Measurements from ENCODE around the gene DCLK3. TPM values are rescaled to one million over a fixed set of nuclear protein-coding genes. Genes with fewer than 3 reads are reported as not detected.

The DCLK3 gene
- total RNA-seq, 1 donor from 2014 or later: not detected

GRCh38 chr3:36698314-36698713, 66.0 kb downstream of the DCLK3 start:
- TF ChIP-seq CTCF (IDR thresholded peaks at IDR 0.05): no peak
- Histone ChIP-seq H3K27me3 (no peaks in the 10 kb centered on the region), H3K27ac (no peak overlapping the region), H3K4me1 (no peaks in the 10 kb centered on the region), H3K9me3 (no peaks in the 10 kb centered on the region), H3K36me3 (no peaks in the 10 kb centered on the region), H3K4me3 (no peak overlapping the region)
- intact Hi-C loops (cut with DNase I): no loop called here
- no peak for DNase-seq (ENCODE audit: low spot score in 2 of 2)

GRCh38 chr3:36697229-36698001, 66.9 kb downstream of the DCLK3 start:
- no peak overlapping the region for H3K4me3 ChIP-seq
- no peaks in the 10 kb centered on the region for H3K27me3 ChIP-seq
- DNase-seq (ENCODE audit: low spot score in 2 of 2): no peak
- no peaks in the 10 kb centered on the region for H3K36me3 ChIP-seq
- no peaks in the 10 kb centered on the region for H3K9me3 ChIP-seq
- H3K4me1 ChIP-seq: no peaks in the 10 kb centered on the region
- intact Hi-C loops (cut with DNase I): no loop called here
- TF ChIP-seq CTCF (IDR thresholded peaks at IDR 0.05): no peak
- H3K27ac ChIP-seq: no peak overlapping the region

- Histone ChIP-seq H3K9me3 (no peaks in the 10 kb centered on the region), H3K4me1 (no peaks in the 10 kb centered on the region), H3K27ac (no peak overlapping the region), H3K36me3 (no peaks in the 10 kb centered on the region), H3K27me3 (no peaks in the 10 kb centered on the region), H3K4me3 (no peak overlapping the region)
- TF ChIP-seq CTCF (IDR thresholded peaks at IDR 0.05): no peak
- intact Hi-C loops (cut with DNase I): no loop called here
- DNase-seq (ENCODE audit: low spot score in 2 of 2): no peak
These were observed 67.6 kb downstream of the DCLK3 start for GRCh38 chr3:36696799-36697198.

- Histone ChIP-seq H3K4me3 (no peak overlapping the region), H3K27ac (no peak overlapping the region), H3K9me3 (no peaks in the 10 kb centered on the region), H3K27me3 (no peaks in the 10 kb centered on the region), H3K4me1 (no peaks in the 10 kb centered on the region), H3K36me3 (no peaks in the 10 kb centered on the region)
- no peak for DNase-seq (ENCODE audit: low spot score in 2 of 2)
- intact Hi-C loops (cut with DNase I): no loop called here
- TF ChIP-seq CTCF (IDR thresholded peaks at IDR 0.05): no peak
These were observed 68.6 kb downstream of the DCLK3 start for GRCh38 chr3:36695769-36696137.

GRCh38 chr3:36695113-36695768, 69.1 kb downstream of the DCLK3 start:
- no peak for DNase-seq (ENCODE audit: low spot score in 2 of 2)
- no peak overlapping the region for H3K4me3 ChIP-seq
- no peak for TF ChIP-seq CTCF (IDR thresholded peaks at IDR 0.05)
- intact Hi-C loops (cut with DNase I): no loop called here
- no peaks in the 10 kb centered on the region for H3K4me1 ChIP-seq
- H3K27me3 ChIP-seq: no peaks in the 10 kb centered on the region
- no peak overlapping the region for H3K27ac ChIP-seq
- H3K9me3 ChIP-seq: no peaks in the 10 kb centered on the region
- H3K36me3 ChIP-seq: no peaks in the 10 kb centered on the region
